DMS114 treated with DMSO at 0.1 percent for 48 hours (cell line): Measurements from ENCODE around the gene SSUH2.

Source experiments
- DNase-seq: peaks from one replicate; lab custom pipeline; 2025; ENCODE audit not compliant: unreplicated experiment; lab: John Stamatoyannopoulos, UW

The SSUH2 gene

DNA sequence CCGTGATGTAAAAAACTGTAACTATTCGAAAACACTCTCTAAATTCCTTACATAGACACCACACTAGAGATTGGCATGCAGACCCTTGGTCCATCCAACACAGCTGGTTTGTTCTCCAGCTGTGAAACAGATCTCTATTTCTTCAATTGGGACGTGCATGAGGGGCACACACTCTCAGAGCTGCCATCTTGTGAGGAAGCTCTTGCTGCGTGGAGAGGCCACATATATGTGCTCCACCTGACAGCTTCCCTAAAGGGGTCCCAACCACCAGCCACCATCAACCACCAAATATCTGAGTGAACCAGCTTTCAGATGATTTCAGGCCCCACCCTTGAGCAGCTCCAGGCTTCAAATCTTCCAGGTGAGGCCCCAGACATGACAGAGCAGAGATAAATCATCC is 25.6 kb downstream of the SSUH2 start:
- DNase-seq: no peak

DNA sequence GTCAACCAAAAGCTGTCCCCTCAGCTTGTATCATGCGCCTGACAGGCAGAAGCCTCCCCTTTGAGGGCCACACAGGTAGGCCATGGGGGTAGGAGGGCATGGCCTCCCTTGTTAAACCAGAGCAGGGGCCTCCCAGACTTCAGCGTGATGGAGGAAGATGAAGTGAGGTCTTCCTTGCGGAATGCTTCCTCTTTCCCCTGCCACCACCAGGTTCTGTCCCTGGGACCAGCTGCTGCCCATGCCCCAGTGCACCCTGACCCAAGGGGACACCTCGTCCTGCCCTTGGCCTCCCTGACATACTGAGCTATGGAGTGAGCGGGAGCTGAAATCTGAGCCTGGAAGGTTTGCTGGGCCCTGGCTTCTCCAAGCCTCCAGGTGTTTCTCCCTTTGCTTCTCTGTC is 26.7 kb downstream of the SSUH2 start:
- no peak for DNase-seq

DNA sequence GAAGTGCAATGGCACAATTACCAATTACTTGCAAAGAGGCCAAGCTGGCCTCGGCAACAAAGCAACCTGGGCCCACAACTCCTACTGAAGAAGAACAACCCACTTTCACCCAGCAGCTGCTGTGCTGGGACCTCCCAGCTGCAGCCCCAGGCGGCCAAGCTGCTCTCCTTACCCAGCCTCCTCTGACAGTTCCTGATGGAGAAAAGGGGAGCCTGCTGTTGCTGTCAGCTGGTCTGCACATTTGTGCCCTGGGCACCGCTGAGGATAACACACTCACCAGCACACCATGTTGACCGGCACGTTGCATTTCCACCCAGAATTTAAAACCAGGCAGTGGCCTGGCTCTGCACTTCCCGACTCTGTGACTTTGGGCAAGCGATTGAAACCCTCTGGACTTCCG is 33.6 kb downstream of the SSUH2 start:
- no peak for DNase-seq

DNA sequence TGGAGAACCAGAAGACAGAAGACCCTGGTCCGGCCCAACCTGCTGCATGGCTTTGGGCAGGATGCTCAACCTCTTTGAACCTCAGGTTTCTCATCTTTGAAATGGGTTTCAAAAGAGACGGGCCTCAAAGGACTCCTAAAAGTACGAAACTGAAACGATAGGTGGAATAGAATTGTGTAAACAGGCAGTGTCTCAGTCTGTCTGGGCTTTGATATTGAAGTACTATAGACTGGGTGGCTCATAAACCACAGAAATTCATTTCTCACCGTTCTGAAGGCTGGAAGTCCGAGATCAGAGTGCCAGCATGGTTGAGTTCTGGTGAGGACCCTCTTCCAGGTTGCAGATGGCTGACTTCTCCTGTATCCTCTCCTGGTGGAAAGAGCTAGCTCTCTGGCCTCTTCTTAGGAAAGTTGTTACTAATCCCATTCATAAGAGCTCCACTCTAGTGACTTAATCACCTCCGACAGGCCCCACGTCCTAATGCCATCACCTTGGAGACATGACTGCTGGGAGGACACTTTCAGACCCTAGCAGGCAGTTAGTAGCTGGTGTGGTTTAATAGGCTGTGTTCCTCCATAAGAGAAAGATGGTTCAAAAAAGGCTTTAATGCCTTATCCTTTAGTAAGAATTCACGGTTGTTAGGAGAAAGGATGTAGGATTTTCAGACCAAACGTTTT is 35.7 kb downstream of the SSUH2 start:
- DNase-seq: no peak

DNA sequence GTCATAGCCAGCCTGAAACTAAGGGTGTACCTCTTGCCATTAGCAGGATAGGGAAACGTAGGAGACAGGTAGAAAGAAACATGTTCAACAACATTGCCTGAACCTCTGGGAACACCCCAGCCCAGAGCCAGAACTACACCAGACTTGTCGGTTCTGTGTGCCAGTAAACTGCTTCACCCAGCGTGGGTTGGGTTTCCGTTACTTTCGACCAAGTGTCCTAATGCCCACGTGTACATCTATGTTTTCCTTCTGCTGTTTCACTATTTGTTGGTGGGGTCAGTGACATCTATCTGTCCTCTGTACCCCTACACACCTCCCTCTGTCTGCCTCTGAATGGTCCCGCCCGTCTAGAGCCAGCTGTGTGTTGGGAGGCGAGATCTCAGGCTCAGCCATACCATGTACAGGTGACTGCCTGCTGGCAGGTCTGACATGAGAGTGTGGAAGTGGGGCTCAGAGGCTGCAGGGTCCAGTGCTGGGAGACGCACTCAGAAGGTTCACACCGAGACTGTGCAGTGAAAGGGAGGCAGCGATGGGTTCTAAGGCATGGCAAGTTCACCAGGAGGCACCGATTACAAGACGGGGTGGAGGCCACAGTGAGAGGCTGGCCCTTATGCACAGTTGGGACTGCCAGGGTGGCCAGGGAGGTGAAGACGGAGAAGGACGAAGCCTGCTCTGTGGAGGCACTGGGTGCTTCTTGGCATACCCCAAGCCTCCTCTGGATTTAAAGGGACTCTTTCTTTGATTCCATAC is 36.4 kb downstream of the SSUH2 start:
- no peak for DNase-seq

DNA sequence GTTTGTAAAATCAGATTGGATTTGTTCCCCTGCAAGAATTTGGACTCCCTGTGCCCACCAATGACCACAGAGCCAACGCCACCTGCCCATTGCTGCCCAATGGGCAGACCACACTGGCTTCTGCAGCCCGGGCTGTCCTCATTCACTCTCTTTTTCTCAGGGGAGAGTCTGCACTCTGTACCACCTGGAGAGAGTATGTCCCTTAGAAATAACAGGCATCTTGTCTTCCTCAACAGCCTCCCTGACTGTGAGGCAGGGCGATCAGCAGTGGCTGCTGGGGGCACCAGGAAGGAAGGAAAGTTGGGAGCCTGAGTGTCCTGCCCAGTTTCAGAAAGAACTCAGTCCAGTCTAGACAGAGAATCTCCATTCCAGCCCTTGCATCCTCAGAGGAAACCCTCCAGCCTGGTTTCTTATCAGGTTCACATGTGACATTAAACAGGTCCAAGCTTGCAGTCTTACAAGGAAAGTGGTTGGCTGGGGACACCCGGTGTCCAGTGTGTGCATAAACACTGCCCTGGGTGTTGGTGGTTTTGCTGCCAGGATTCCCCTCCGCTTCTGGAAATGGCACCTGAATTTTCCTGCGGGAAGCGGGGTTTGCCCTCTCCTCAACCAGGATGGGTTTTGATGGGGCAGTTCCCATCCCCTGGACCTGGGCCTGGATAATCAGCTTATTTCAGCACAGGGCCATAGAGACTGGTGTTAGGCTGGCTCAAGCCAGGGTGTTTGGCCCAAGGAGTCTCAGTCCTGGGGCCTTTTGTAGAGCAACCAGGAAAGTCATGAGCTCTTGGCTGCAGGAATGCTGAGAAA is 37.2 kb downstream of the SSUH2 start:
- peak; percentile 13 for DNase-seq

DNA sequence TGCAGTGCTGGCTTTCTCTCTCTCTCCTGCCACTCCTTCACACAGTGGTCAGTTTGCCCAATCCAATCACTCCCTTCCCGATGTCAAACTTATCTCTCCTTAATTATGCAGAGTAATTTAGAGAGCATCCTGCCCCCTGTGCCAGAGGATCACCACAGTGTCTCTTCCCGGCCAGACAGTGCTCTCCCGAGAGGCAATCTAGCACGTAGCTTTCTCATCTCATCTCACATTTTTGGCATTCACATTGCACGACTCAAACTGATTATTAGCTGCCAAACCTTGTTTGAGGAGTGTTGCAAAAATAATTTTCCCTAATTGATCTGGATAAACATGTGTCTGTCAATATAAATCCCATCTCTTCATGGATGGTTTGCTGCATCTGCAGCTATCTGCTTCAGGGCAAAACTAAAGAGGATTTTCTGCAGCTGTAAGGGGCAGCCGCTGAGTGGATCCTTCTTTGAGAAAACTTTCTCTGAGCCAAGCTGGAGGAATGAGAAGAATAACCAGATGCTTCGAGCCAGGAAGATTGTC is 37.8 kb downstream of the SSUH2 start:
- DNase-seq: no peak

DNA sequence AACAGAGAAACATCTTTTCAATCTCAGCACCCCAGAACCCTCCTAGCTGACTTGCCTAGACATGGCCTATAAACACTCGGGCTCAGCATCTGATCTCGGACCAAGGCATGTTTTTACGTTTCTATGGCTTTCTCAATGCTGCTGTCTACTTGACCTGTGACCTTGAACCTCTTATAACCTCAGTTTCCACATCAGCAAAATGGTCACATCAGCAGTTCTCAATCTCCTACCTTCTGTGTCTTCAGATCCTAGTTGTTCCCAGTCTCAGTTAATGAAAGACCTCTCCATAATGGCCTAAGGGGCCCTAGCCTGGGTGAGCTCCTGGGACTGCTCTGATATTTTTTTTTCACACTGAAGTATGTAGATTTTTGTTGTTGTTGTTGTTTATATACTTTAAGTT is 39.6 kb downstream of the SSUH2 start:
- no peak for DNase-seq

DNA sequence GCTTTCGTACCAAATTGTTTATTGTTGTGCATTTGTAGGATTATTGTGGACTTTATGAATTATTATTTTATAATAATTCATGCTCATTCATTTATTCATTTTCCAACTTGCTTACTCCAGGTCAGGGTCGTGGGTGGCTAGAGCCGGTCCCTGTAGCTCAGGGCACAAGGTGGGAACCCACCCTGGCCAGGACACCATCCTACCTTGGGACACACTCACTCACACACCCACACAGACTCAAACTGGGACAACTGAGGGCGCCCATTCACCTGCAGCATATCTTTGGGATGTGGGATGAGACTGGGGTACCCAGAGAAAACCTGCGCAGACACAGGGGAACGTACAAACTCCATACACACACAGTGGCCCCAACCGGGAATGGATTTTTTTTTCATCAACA is 40.6 kb downstream of the SSUH2 start:
- DNase-seq: no peak

DNA sequence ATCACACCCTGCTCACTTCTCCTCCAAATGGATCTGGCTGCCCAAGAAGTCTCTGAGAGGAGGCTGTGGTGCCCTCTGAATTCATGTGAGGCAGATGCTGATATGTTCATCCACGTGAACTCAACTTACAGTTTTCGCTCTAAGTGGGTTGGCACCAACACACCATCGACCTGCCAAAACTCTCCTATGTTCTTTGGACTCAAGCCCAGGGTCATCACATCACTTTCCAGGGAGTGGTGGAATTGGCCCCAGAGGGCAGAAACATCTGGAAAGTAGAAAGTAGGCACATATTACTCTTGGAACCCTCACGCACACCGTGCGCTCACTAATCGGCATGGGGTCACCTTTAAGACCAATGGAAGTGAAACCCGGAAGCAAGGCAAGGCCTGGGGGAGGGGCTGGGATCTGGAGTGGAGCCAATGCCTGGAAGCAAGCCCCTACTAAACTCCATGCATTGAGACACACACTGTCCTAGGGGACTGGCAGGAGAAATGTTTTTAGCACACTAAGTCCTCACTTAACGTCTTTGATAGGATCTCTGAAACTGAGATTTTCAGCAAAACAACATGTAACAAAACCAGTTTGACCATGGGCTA is 41.4 kb downstream of the SSUH2 start:
- no peak for DNase-seq

DNA sequence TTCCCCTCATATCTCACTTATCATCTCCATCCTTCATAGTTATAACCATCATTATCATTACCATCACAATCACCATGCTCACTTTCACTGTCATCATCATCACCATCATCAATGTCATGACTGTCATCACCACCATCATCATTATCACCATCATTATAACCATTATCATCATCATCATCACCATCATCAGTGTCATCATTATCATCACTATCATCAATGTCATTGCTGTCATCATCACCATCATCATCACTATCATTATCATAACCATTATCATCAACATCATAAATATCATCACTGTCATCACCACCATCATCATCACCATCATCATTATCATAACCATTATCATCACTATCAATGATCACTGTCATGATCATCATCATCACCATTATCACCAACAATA is 44.1 kb downstream of the SSUH2 start:
- no peak for DNase-seq

DNA sequence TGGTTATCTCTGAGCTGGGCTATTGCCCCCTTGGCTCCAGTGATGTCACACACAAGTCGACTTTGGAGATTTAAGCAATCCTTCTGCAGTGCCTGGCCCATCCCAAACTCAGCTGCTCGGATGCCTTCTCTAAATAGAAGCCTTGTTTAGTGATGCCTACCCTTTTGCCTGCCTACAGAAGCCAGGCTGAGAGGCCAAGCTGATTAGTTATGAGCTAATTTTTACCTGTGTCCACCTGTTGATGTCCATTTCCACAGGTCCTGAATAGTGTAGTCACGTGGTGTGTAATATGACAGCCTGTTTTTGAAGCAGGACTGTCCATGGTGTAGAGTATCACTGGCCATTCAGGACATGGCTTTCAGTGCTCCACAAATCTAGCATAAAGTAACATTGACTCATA is 45.5 kb downstream of the SSUH2 start:
- no peak for DNase-seq

DNA sequence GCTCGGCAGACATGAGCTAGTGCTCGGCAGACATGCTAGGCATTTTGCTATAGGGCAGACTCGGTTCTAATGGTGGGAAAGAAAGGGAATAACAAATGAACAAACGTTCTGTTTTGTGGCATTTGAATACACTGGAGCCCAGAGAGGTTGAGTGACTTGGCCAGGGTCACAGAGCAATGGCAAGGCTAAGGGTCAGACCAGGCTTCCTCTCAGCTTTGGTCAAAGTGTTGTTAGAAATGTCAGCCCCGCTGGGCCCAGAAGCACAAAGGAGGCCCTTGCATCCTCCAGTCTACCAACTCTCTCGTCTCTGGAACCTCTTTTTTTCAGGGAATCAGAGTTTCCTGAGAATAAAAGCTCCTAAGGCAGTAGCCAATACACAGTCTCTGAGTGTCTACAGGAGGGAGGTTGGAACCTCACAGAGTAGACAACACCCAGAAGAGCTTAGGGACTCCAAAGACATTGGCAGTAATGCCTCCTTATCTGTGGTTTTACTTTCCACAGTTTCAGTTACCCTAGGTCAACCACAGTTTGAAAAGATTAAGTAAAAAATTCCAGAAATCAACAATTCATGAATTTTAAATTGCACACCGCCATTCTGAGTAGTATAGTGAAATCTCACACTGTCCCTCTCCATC is 47.3 kb downstream of the SSUH2 start:
- no peak for DNase-seq

DNA sequence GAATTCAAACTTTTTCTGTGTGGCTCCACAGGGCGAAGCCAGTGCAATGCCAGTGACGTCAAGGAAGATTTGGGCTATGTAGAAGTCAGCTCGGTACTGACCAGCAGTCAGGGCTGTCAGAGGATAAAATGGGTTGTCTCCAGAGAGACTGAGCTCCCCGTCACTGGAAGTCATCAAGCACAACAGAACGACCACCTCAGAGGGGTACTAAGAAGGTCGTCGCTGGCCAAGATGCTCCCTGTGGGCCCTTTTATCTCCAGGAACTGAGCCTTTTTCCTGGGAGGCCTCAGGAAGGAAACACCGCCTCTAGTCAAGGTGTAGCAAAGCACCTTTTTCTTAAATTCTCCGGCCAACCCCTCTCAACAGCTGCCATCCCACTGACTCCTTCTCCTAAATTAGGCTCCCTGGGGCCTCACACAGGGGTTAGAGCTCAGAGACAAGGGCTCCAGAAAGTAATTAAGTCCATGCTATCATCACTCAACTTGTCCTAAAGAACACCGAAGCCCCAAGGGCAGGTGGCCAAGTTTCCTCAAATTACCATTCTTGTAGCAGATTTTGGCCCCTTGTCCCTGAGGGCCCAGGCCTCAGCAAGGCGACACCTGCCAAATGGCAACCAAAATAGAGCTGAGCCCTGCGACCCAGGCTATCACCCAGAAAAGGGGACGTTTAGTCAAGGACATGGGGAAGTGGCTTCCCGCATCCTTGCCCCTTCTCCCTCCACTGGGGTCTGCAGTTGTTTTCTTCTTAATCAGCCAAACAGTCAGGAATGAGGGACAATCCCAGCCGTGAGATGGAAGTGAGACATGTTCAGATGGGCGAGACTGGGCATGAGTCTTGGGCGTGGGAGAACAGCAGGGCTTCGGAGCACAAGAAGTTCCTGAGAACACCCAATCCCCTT is 48.0 kb downstream of the SSUH2 start:
- DNase-seq: no peak

DNA sequence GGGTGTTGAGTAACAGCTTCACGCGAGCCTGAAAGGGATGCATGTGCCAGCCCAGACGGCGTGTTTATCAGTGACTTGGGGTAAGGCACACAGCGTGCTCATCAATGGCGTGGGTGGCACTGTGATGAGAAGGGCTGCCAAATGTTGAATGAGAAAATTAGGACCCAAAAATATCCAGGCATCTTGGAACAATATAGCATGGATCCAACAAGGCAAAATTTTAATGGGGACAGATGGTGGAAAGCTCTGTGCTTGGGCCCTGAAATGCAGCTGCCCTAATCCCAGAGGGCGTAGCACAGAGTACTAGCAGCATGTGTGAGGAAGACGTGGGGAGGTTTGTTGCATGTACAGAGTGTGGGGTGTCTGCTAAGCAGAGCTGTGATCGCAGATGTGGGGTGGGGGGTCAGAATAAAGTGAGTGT is 48.9 kb downstream of the SSUH2 start:
- DNase-seq: no peak

DNA sequence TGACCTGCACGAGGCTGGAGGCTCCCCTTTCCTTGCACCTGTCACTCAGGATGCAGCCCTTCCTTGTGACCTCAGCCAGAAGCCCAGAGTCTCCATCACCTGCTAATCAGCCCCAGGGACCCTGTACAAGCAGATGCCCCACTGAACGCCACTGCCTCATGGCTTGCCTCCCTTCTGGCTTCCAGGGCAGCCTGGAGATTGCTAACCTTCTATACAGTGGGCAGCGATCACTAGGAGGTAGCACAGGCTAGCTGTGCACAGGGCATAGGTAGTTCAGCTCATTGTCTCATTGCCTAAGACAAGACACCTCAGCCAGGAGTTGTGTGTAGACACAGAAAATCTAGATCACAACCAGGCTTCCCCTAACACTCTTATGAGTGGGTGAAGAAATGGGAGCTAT is 49.3 kb downstream of the SSUH2 start:
- DNase-seq: no peak

DNA sequence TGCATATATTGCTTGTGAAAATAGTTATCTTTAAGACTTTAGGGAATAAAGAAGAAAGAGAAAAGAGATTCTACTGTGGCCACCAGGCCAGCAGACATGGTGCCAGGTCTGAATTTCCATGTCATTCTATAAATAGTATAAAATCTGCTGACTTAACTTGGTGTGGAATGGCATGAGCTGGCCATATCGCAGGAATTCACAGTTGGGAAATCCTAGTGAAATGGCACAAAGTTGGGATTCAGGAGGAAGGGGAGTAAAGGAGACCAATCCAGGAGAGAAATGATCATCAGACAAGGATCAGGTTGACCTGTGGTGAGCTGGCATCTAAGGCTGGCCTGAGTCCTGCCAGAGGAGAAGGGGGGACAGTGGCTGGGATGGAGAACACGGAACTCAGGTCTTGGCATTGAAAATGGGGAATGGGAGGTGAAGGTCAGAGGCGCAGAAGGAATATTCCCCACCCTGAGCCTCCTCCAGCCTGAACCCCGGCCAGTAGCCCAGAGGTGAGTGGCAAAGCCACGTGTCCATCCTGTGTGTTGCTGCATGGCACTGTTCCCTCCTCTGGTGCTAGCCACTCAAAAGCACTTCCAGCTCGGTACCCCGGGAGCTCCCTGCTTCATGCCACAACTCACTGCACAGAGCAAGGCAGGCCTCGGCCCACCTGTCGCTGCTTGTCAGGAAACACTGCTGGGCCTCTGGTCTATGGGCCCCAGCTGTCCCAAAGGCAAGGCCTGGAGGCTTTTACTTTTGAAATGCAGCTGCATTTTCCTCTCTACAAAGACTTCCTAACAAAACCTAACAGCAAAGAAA is 51.4 kb downstream of the SSUH2 start:
- DNase-seq: no peak

DNA sequence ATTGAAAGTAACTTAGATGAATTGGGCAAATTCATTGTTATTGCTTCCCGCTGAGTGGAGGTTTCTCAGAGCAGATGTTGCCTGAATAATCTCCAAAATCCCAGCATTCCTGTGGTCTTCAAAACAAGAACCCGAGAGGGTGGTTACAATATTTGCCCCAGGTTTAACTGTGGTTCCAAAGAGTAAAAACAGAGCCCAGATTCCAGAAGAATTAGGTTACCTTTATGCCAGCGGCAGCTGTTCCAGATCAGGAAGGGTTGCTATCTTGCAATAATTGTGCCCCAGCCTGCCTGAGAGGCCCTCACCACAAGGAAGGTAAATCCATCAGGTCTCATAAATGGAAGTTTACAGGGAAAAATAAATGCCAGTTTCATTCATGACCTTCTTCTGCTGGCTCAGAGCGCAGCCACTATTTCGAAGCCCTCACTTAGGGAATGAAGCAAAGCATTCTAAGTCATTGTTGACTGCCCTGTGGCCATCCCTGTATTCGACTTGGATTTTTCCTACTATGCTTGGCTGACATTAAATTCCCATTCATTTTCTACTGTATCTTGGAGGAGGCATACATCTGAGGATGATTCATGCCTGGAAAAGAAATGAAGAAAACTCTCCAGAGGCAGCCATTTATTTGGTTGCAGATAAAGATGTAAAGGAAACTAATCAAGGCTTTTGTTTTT is 54.6 kb downstream of the SSUH2 start:
- DNase-seq: no peak

DNA sequence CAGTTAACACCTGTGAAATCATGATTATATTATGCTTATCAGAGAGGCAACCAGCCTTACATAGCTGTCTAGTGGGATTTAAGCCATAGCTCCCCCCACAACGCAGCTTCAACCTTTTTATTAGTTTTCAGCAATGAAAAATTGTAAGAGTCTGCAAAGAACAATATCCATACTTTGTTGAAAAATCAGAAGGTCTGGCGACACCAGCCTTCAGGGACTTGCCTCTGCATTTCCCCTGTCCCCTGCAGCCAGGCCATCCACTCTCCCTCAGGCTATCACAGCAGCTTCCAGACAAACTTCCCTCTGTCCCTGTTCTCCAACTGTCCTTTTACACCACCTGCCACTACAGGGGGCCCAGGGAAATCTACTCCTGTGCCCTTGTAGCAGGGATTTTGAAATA is 59.9 kb downstream of the SSUH2 start:
- DNase-seq: no peak
